ENCODE data around the gene RNF157.

Gene RNF157

GRCh38 chr17:76240461-76241203, at the start of gene RNF157:
Gene RNF157 (minus strand): TSS chr17:76240493. CDS start chr17:76240240, 253 bp downstream.
- peak; percentile 69 for DNase-seq

GRCh38 chr17:76281573-76282371, 41.5 kb upstream of the RNF157 start:
- no peak for DNase-seq

- DNase-seq, result no peak
These were observed 40.4 kb upstream of the RNF157 start for GRCh38 chr17:76280650-76281049.

- DNase-seq, result no peak
These were observed 39.5 kb upstream of the RNF157 start for GRCh38 chr17:76279742-76280287.

GRCh38 chr17:76278952-76279741, 38.9 kb upstream of the RNF157 start:
- DNase-seq, result peak; percentile 84

GRCh38 chr17:76278268-76278908, 38.1 kb upstream of the RNF157 start:
- no peak for DNase-seq

GRCh38 chr17:76277300-76278267, 37.3 kb upstream of the RNF157 start:
- no peak for DNase-seq

- DNase-seq, result no peak
These were observed 36.4 kb upstream of the RNF157 start for GRCh38 chr17:76276461-76277299.

- no peak for DNase-seq
These were observed 35.8 kb upstream of the RNF157 start for GRCh38 chr17:76276069-76276431.

- DNase-seq, result no peak
These were observed 35.2 kb upstream of the RNF157 start for GRCh38 chr17:76275382-76276068.

GRCh38 chr17:76274112-76274956, 34.0 kb upstream of the RNF157 start:
- DNase-seq, result no peak

GRCh38 chr17:76273445-76274111, 33.3 kb upstream of the RNF157 start:
- DNase-seq, result no peak

GRCh38 chr17:76272541-76273444, 32.5 kb upstream of the RNF157 start:
- DNase-seq, result no peak

GRCh38 chr17:76271669-76272540, 31.6 kb upstream of the RNF157 start:
- DNase-seq, result peak; percentile 67

- DNase-seq, result no peak
These were observed 30.7 kb upstream of the RNF157 start for GRCh38 chr17:76270770-76271668.
